Fibroblast of lung (primary cell): ENCODE data around the gene RBMS1. TPM values are rescaled to one million over a fixed set of nuclear protein-coding genes. Genes with fewer than 3 reads are reported as not detected.

ENCODE experiments used
- DNase-seq, 2 donors: peaks; one replicate each; pipeline versions ENCODE4 v3.0.0 to v3.0.0-alpha.2; 2010; ENCODE audit warnings: low read depth in 2 of 2
- H2AFZ ChIP-seq: 2 replicates; pipeline ENCODE4 v1.5.1; 2012; ENCODE audit warnings: low read length, control low read depth, inconsistent platforms
- H3K27ac ChIP-seq: 2 replicates; pipeline ENCODE4 v1.5.1; 2011; ENCODE audit warnings: low read length, control low read depth; ENCODE audit not compliant: insufficient read depth
- H3K27me3 ChIP-seq: 2 replicates; pipeline ENCODE4 v1.5.1; 2011; ENCODE audit warnings: mild to moderate bottlenecking, low read length; ENCODE audit not compliant: control insufficient read depth, insufficient read depth
- H3K36me3 ChIP-seq: 2 replicates; pipeline ENCODE4 v1.5.1; 2011; ENCODE audit warnings: low read length; ENCODE audit not compliant: control insufficient read depth, insufficient read depth
- H3K4me1 ChIP-seq: 2 replicates; pipeline ENCODE4 v1.5.1; 2011; ENCODE audit warnings: low read length; ENCODE audit not compliant: control insufficient read depth, insufficient read depth; ENCODE audit errors: extremely low read depth
- H3K4me2 ChIP-seq: 2 replicates; pipeline ENCODE4 v1.5.1; 2011; ENCODE audit warnings: low read length, control low read depth; ENCODE audit not compliant: insufficient read depth; ENCODE audit errors: extremely low read depth
- H3K4me3 ChIP-seq, 4 experiments: fragments of 200-600 bp in 1 of 4; sonication (generic) in 1 of 4; replicated peaks in 1 of 4; 2 replicates each; pipeline ENCODE4 v1.5.1; 2011 to 2016; ENCODE audit warnings: low read length in 4 of 4, low read depth in 3 of 4, mild to moderate bottlenecking in 3 of 4, control low read depth in 2 of 4, inconsistent platforms in 1 of 4, mixed read lengths in 1 of 4; ENCODE audit not compliant: insufficient read depth in 1 of 4; ENCODE audit errors: control extremely low read depth in 1 of 4
- H3K79me2 ChIP-seq: 2 replicates; pipeline ENCODE4 v1.5.1; 2012; ENCODE audit warnings: mild to moderate bottlenecking, low read length, inconsistent platforms; ENCODE audit not compliant: control insufficient read depth, insufficient read depth
- H3K9ac ChIP-seq: 2 replicates; pipeline ENCODE4 v1.5.1; 2011; ENCODE audit warnings: mild to moderate bottlenecking, low read length, control low read depth; ENCODE audit not compliant: insufficient read depth
- H3K9me3 ChIP-seq: 2 replicates; pipeline ENCODE4 v1.5.1; 2012; ENCODE audit warnings: low read depth, low read length; ENCODE audit not compliant: control insufficient read depth, insufficient read depth
- H4K20me1 ChIP-seq: 2 replicates; pipeline ENCODE4 v1.5.1; 2011; ENCODE audit warnings: low read length; ENCODE audit not compliant: control insufficient read depth, insufficient read depth; ENCODE audit errors: extremely low read depth
- CTCF ChIP-seq, 2 donors: IDR thresholded peaks in 1 of 2; conservative IDR thresholded peaks in 1 of 2; 1 replicate in 1 of 2; 2 replicates in 1 of 2; pipeline ENCODE4 v1.5.1; 2011 to 2012; ENCODE audit warnings: low read length in 2 of 2, control low read depth in 1 of 2, inconsistent platforms in 1 of 2, low read depth in 1 of 2, mild to moderate bottlenecking in 1 of 2
- EZH2 ChIP-seq: IDR thresholded peaks from 2 replicates; pipeline ENCODE4 v1.5.1; 2012; ENCODE audit warnings: low read length, control low read depth, mild to moderate bottlenecking; ENCODE audit errors: missing control alignments
- polyA minus RNA-seq: library from RNA; depleted of rRNA, polyadenylated mRNA; stranded (reverse); fragments of >200 nt; gene quantifications from 2 replicates; pipeline ENCODE4 v1.2.3, GENCODE V29; 2011; ENCODE audit warnings: low replicate concordance
- polyA plus RNA-seq, 2 donors: library from polyadenylated mRNA; depleted of rRNA in 1 of 2; stranded (reverse) in 1 of 2; unstranded in 1 of 2; fragments of >200 nt; gene quantifications; 2 replicates each; pipeline ENCODE4 v1.2.1, GENCODE V29; 2011 to 2012; ENCODE audit warnings: missing spikeins in 1 of 2
- total RNA-seq: library from RNA; depleted of rRNA; stranded (reverse); fragments of >200 nt; gene quantifications from 2 replicates; pipeline ENCODE4 v1.2.1, GENCODE V29; 2014

RBMS1 gene, protein sequence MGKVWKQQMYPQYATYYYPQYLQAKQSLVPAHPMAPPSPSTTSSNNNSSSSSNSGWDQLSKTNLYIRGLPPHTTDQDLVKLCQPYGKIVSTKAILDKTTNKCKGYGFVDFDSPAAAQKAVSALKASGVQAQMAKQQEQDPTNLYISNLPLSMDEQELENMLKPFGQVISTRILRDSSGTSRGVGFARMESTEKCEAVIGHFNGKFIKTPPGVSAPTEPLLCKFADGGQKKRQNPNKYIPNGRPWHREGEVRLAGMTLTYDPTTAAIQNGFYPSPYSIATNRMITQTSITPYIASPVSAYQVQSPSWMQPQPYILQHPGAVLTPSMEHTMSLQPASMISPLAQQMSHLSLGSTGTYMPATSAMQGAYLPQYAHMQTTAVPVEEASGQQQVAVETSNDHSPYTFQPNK
- total RNA-seq (76.8 and 77.3 TPM in 2 replicates), polyA plus RNA-seq (146 and 152 TPM in 2 replicates), polyA minus RNA-seq (42.3 and 48.2 TPM in 2 replicates)
- 61.8 and 72.9 TPM in 2 replicates for polyA plus RNA-seq (2012)

- H4K20me1 ChIP-seq = no peaks in the 10 kb centered on the region
- peak within 1 kb of the TSS; percentile 86 to 97 (median 92) for H3K4me3 ChIP-seq
- no peak for TF ChIP-seq CTCF (conservative IDR thresholded peaks at IDR 0.05 in 1 of 2, IDR thresholded peaks at IDR 0.05 in 1 of 2; ENCODE audit: low read depth in 1 of 2, low read length in 2 of 2)
- no peak for TF ChIP-seq EZH2
- no peaks in the 10 kb centered on the region for H3K27me3 ChIP-seq
- peak; percentile 66 to 68 for DNase-seq
- peak within 1 kb of the TSS; percentile 97 for H3K27ac ChIP-seq
- H3K36me3 ChIP-seq = no peaks in the 10 kb centered on the region
- peaks cover 41% of the 10 kb centered on the region for H3K79me2 ChIP-seq
- H3K4me1 ChIP-seq = peaks cover 2% of the 10 kb centered on the region
- no peak within 1 kb of the TSS for H2AFZ ChIP-seq
- peak within 1 kb of the TSS; percentile 97 for H3K9ac ChIP-seq
- no peaks in the 10 kb centered on the region for H3K9me3 ChIP-seq
- peak within 1 kb of the TSS; percentile 55 for H3K4me2 ChIP-seq
Observed at GRCh38 chr2:160493227-160494028, at the start of gene RBMS1. TSS of gene RBMS1 (minus strand) at chr2:160493807. CDS start at chr2:160493363, 444 bp downstream.

DNA sequence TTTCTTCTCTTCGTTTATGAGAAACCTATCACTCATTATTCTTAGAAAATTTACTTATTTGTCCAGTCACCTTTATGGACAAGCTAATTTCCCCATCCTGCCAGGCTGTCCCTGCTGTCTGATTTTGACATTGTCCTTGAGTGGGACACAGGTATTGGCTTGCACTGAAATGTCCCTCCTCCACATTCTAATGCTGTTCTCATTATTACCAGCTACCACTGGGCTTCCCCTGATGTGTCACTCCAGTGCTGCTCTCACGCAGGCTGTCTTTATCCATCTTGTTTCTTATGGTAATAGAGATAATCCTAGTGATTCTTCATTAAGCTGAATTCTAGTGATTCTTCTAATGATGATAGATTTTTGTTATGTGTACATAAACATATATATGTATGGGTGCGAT is 48.1 kb upstream of the RBMS1 start:
- H3K9me3 ChIP-seq = no peaks in the 10 kb centered on the region
- H2AFZ ChIP-seq = no peak overlapping the region
- no peaks in the 10 kb centered on the region for H3K4me1 ChIP-seq
- H3K4me3 ChIP-seq = no peak overlapping the region
- no peak overlapping the region for H3K4me2 ChIP-seq
- DNase-seq = no peak
- no peaks in the 10 kb centered on the region for H4K20me1 ChIP-seq
- TF ChIP-seq EZH2 (no peak), CTCF (conservative IDR thresholded peaks at IDR 0.05 in 1 of 2, IDR thresholded peaks at IDR 0.05 in 1 of 2; ENCODE audit: low read depth in 1 of 2, low read length in 2 of 2) (no peak)
- H3K36me3 ChIP-seq = no peaks in the 10 kb centered on the region
- no peak overlapping the region for H3K27ac ChIP-seq
- no peaks in the 10 kb centered on the region for H3K79me2 ChIP-seq
- no peak overlapping the region for H3K9ac ChIP-seq
- no peaks in the 10 kb centered on the region for H3K27me3 ChIP-seq
